Memory B cell (primary cell): ENCODE measurements around the gene RDH16.
A peak's percentile ranks its signal among the peaks of the same experiment; 100 is the strongest.
"Not testable (repeated sequence)": the region's sequence is repeated elsewhere in the genome, so short reads cannot be mapped to it uniquely, and the experiment has no call there.

Experiments used
- ATAC-seq: fragments of 150-1000 bp; cut with Tn5 transposase; 2 replicates; pipeline ENCODE4 v1.10.0; 2021; ENCODE audit warnings: low read depth, mild to moderate bottlenecking, moderate library complexity
- DNase-seq, 2 donors: peaks; one replicate each; pipeline ENCODE4 v3.0.0; 2022; ENCODE audit warnings: low spot score in 2 of 2
- H3K27ac Mint-ChIP-seq: one replicate; pipeline ENCODE4 v1.8.0; 2022; ENCODE audit warnings: mild to moderate bottlenecking, moderate library complexity, mixed read lengths
- H3K27me3 Mint-ChIP-seq: one replicate; pipeline ENCODE4 v1.8.0; 2022; ENCODE audit warnings: mixed read lengths
- H3K36me3 Mint-ChIP-seq: one replicate; pipeline ENCODE4 v1.8.0; 2022; ENCODE audit warnings: mild to moderate bottlenecking, mixed read lengths
- H3K4me1 Mint-ChIP-seq: one replicate; pipeline ENCODE4 v1.8.0; 2022; ENCODE audit warnings: mixed read lengths
- H3K4me3 Mint-ChIP-seq: one replicate; pipeline ENCODE4 v1.8.0; 2022; ENCODE audit warnings: mild to moderate bottlenecking, moderate library complexity, mixed read lengths
- H3K9me3 Mint-ChIP-seq: one replicate; pipeline ENCODE4 v1.8.0; 2022; ENCODE audit warnings: mixed read lengths

RDH16 gene

GRCh38 chr12:56980941-56981530, 23.6 kb upstream of the RDH16 start:
- no peaks in the 10 kb centered on the region for H3K9me3 Mint-ChIP-seq
- no peak for ATAC-seq
- no peak overlapping the region for H3K4me3 Mint-ChIP-seq
- H3K36me3 Mint-ChIP-seq: peaks cover 4% of the 10 kb centered on the region
- H3K27me3 Mint-ChIP-seq: no peaks in the 10 kb centered on the region
- H3K27ac Mint-ChIP-seq: no peak overlapping the region
- no peaks in the 10 kb centered on the region for H3K4me1 Mint-ChIP-seq
- no peak for DNase-seq

- no peak for ATAC-seq
- H3K36me3 Mint-ChIP-seq: peaks cover 4% of the 10 kb centered on the region
- no peaks in the 10 kb centered on the region for H3K4me1 Mint-ChIP-seq
- H3K4me3 Mint-ChIP-seq: no peak overlapping the region
- no peaks in the 10 kb centered on the region for H3K27me3 Mint-ChIP-seq
- H3K9me3 Mint-ChIP-seq: no peaks in the 10 kb centered on the region
- no peak for DNase-seq
- H3K27ac Mint-ChIP-seq: no peak overlapping the region
Measured at GRCh38 chr12:56980268-56980667, 22.9 kb upstream of the RDH16 start.

GRCh38 chr12:56979628-56980027, 22.2 kb upstream of the RDH16 start:
- no peak for DNase-seq
- H3K4me1 Mint-ChIP-seq: no peaks in the 10 kb centered on the region
- ATAC-seq: no peak
- peaks cover 4% of the 10 kb centered on the region for H3K36me3 Mint-ChIP-seq
- no peaks in the 10 kb centered on the region for H3K9me3 Mint-ChIP-seq
- H3K27ac Mint-ChIP-seq: no peak overlapping the region
- H3K4me3 Mint-ChIP-seq: no peak overlapping the region
- no peaks in the 10 kb centered on the region for H3K27me3 Mint-ChIP-seq

GRCh38 chr12:56978397-56979138, 21.2 kb upstream of the RDH16 start:
- no peaks in the 10 kb centered on the region for H3K4me1 Mint-ChIP-seq
- ATAC-seq: no peak
- H3K27ac Mint-ChIP-seq: no peak overlapping the region
- H3K36me3 Mint-ChIP-seq: peaks cover 4% of the 10 kb centered on the region
- no peaks in the 10 kb centered on the region for H3K27me3 Mint-ChIP-seq
- H3K9me3 Mint-ChIP-seq: no peaks in the 10 kb centered on the region
- H3K4me3 Mint-ChIP-seq: no peak overlapping the region
- DNase-seq: no peak

GRCh38 chr12:56977361-56977760, 20.0 kb upstream of the RDH16 start:
- H3K4me3 Mint-ChIP-seq, H3K27me3 Mint-ChIP-seq, H3K27ac Mint-ChIP-seq, H3K36me3 Mint-ChIP-seq, ATAC-seq, H3K4me1 Mint-ChIP-seq, DNase-seq, H3K9me3 Mint-ChIP-seq: not testable (repeated sequence)

- not testable (repeated sequence) for H3K36me3 Mint-ChIP-seq, ATAC-seq, H3K4me3 Mint-ChIP-seq, H3K27me3 Mint-ChIP-seq, H3K4me1 Mint-ChIP-seq, H3K9me3 Mint-ChIP-seq, DNase-seq, H3K27ac Mint-ChIP-seq
Measured at GRCh38 chr12:56974224-56974623, 16.8 kb upstream of the RDH16 start.

GRCh38 chr12:56968910-56969309, 11.5 kb upstream of the RDH16 start:
- H3K4me1 Mint-ChIP-seq, H3K36me3 Mint-ChIP-seq, H3K9me3 Mint-ChIP-seq, H3K27ac Mint-ChIP-seq, DNase-seq, ATAC-seq, H3K27me3 Mint-ChIP-seq, H3K4me3 Mint-ChIP-seq: not testable (repeated sequence)

GRCh38 chr12:56965997-56966642, 8.7 kb upstream of the RDH16 start:
- not testable (repeated sequence) for H3K27ac Mint-ChIP-seq, H3K36me3 Mint-ChIP-seq, H3K4me1 Mint-ChIP-seq, H3K4me3 Mint-ChIP-seq, H3K27me3 Mint-ChIP-seq, DNase-seq, H3K9me3 Mint-ChIP-seq, ATAC-seq

- H3K4me1 Mint-ChIP-seq, H3K9me3 Mint-ChIP-seq, H3K27ac Mint-ChIP-seq, ATAC-seq, H3K36me3 Mint-ChIP-seq, H3K27me3 Mint-ChIP-seq, H3K4me3 Mint-ChIP-seq, DNase-seq: not testable (repeated sequence)
Measured at GRCh38 chr12:56965124-56965523, 7.7 kb upstream of the RDH16 start.

- not testable (repeated sequence) for H3K27me3 Mint-ChIP-seq, H3K9me3 Mint-ChIP-seq, H3K4me3 Mint-ChIP-seq, H3K4me1 Mint-ChIP-seq, DNase-seq, H3K27ac Mint-ChIP-seq, ATAC-seq
- H3K36me3 Mint-ChIP-seq: peaks cover 10% of the 10 kb centered on the region
Measured at GRCh38 chr12:56963557-56963956, 6.1 kb upstream of the RDH16 start.

- peaks cover 13% of the 10 kb centered on the region for H3K36me3 Mint-ChIP-seq
- DNase-seq, H3K27ac Mint-ChIP-seq, ATAC-seq, H3K4me1 Mint-ChIP-seq, H3K4me3 Mint-ChIP-seq, H3K9me3 Mint-ChIP-seq: not testable (repeated sequence)
- H3K27me3 Mint-ChIP-seq: peaks cover 13% of the 10 kb centered on the region
Measured at GRCh38 chr12:56962247-56962646, 4.8 kb upstream of the RDH16 start.

GRCh38 chr12:56958422-56958821, 1.0 kb upstream of the RDH16 start:
- ATAC-seq: no peak
- H3K27ac Mint-ChIP-seq: no peak overlapping the region

GRCh38 chr12:56955631-56956256, 1.7 kb downstream of the RDH16 start:
- Mint-ChIP-seq H3K36me3 (peaks cover 30% of the 10 kb centered on the region), H3K27ac (no peak overlapping the region), H3K9me3 (peaks cover 3% of the 10 kb centered on the region), H3K4me3 (no peak overlapping the region), H3K4me1 (no peaks in the 10 kb centered on the region), H3K27me3 (peaks cover 7% of the 10 kb centered on the region)
- no peak for ATAC-seq
- peak in 1 of 2 donors; percentile 5 for DNase-seq

More at GRCh38 chr12:56958422-56958821, 1.0 kb upstream of the RDH16 start:
- Mint-ChIP-seq H3K9me3 (peaks cover 8% of the 10 kb centered on the region), H3K36me3 (peaks cover 18% of the 10 kb centered on the region), H3K27me3 (peaks cover 13% of the 10 kb centered on the region), H3K4me3 (no peak overlapping the region), H3K4me1 (no peaks in the 10 kb centered on the region)
- no peak for DNase-seq

GRCh38 chr12:56954958-56955355, 2.5 kb downstream of the RDH16 start:
- no peak overlapping the region for H3K27ac Mint-ChIP-seq
- DNase-seq (peak in 1 of 2 donors; percentile 7), ATAC-seq (no peak)
- peaks cover 3% of the 10 kb centered on the region for H3K9me3 Mint-ChIP-seq
- peaks cover 33% of the 10 kb centered on the region for H3K36me3 Mint-ChIP-seq
- no peak overlapping the region for H3K4me3 Mint-ChIP-seq
- no peaks in the 10 kb centered on the region for H3K4me1 Mint-ChIP-seq
- peaks cover 7% of the 10 kb centered on the region for H3K27me3 Mint-ChIP-seq
